KG1 (cell line): Measurements from ENCODE around the gene MATN4.
"Not testable (repeated sequence)": the region's sequence is repeated elsewhere in the genome, so short reads cannot be mapped to it uniquely, and the experiment has no call there.

Experiments used
- DNase-seq: peaks from one replicate; lab custom pipeline; 2025; lab: John Stamatoyannopoulos, UW

The MATN4 gene

GRCh38 chr20:45308117-45308778 is at the start of gene MATN4:
TSS of gene MATN4 (minus strand) at chr20:45308299. CDS start at chr20:45305582, 2,717 bp downstream.
- DNase-seq: no peak

DNA sequence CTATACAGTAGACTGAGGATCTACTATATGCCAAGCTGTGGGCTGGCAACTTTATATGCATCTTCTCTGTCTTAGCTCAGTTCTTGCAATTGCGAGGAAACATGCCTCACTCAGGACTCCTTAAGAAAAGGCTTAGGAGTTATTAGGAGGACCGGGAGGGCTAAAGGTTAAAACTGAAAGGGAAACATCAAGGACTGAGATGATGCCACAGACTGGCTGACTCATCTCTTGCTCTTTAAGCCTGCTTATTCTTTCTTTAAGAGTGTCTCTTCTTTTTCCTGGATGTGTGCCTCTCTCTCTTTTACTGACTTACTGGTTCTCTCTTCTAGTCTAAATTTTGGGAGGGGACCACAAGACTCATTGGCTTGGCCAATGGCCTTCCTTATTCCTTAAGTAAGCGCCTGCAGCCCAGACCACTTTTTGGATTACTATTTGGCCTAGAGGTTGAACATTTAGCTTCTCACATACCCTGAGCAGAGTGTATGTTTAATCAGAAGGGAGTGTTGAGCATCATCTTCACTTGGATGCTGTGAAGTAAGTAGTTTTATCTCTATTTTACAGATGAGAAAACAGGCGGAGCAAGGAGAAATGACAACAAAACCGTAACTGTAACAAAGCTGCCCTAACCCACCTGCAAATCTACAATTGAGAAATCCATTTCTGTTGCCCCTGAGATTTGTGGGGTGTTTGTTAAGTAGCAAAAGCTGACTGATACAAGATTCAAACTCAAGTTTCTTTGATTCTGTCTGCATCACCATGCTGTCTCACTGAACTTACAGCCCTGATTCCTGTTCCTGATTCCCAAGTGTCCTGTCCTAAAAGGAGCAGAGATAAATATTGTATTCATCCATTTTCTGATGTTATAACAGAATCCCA is 47.3 kb upstream of the MATN4 start:
- DNase-seq: no peak

DNA sequence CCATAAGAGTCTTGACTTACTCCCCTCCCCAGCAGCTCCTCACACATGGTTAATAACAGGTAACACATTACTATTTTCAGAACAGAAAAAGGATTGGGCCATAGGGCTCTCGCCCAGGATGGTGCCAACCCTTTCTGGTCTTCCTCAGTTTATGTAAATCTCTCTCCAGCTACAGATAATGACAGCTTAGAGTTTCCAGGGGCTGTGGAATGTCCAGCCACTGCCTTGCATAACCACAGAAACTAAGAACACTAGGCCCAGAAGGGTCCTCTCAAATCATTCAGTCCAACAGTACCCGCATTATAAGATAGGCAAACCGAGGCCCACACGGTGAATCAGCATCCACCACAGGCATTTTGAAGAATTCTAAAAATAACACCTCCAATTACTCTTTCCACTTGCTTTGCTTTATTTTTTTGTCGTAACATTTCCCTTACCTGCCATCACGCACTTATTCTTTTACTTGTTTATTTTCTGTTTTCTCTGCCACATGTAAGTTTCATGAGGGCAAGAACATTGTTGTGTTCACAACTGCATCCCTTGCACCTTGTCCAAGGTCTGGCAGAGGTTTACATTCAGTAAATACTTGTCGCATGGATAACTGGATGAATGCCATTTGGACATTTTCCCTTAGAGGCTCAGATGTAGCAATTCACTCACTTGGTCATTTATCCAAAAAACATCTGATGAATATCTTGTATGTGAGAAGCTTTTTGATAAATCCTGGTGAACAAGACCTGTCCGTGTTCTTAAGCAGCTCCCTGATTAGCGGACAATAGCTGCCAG is 46.5 kb upstream of the MATN4 start:
- DNase-seq: no peak

DNA sequence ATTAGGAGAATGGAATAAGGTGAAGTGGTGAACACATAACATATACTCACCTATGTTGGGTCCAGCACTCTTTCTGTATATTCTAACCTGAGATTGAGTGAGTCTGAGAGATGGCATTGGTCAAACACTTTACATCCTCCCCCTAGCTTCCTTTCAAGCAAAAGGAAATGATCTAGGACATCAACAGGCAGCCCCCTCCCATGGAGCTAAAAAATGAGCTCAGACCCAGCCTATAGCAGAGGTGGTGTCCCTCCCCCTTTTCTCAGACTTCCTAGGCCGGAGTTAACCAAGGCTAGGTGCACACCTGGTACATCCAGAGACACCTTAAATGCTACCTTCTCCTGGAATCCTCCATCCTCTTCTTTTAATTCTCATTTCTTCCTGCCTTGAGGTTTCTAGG is 45.6 kb upstream of the MATN4 start:
- DNase-seq: no peak

DNA sequence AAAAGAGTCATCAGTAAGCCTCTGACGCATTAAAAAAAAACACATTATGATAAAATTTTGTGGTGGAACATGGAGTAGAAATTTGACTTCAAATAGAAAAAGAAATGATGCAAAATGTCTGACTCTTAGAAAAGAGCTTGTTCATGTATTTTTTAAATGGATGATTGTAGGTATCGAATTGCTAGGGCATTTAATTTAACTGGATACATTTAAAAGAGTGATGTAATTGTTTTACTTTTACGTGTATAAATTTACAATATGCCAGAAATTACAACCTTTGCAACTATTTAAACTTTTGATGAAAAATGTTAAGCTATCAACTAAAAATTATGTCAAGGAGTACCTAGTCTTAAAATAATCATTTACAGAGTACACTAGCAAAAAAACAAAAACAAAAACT is 44.6 kb upstream of the MATN4 start:
- no peak for DNase-seq

DNA sequence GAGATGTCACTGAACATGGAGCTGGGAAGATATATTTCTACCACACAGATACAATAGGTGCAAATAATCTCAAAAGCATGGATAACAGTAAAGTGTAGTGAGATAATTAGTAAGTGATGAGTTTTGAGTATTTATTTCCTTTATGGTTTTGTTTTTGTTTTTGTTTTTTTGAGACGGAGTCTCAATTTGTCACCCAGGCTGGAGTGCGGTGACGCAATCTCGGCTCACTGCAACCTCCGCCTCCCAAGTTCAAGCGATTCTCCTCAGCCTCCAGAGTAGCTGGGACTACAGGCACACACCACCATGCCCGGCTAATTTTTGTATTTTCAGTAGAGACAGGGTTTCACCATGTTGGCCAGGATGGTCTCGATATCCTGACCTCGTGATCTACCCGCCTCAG is 42.7 kb upstream of the MATN4 start:
- DNase-seq: not testable (repeated sequence)

DNA sequence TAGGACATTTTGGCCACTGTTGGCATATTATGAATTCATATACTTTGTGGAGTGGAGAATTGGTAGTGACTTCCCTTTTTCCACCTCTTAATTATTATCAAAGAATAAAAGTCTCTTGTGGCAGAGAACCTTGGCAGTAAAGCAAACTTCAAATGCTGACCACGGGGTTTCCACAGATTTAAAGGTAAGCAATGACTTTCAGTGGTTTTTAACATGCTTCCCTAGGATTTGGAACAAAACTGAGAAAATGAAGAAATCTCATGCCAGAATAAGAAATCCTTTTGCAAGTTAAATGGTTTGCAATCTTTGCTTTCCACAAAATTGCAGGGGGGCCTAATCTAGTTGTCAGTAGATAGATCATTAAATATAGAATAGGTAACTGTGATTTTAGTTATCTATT is 42.1 kb upstream of the MATN4 start:
- no peak for DNase-seq

DNA sequence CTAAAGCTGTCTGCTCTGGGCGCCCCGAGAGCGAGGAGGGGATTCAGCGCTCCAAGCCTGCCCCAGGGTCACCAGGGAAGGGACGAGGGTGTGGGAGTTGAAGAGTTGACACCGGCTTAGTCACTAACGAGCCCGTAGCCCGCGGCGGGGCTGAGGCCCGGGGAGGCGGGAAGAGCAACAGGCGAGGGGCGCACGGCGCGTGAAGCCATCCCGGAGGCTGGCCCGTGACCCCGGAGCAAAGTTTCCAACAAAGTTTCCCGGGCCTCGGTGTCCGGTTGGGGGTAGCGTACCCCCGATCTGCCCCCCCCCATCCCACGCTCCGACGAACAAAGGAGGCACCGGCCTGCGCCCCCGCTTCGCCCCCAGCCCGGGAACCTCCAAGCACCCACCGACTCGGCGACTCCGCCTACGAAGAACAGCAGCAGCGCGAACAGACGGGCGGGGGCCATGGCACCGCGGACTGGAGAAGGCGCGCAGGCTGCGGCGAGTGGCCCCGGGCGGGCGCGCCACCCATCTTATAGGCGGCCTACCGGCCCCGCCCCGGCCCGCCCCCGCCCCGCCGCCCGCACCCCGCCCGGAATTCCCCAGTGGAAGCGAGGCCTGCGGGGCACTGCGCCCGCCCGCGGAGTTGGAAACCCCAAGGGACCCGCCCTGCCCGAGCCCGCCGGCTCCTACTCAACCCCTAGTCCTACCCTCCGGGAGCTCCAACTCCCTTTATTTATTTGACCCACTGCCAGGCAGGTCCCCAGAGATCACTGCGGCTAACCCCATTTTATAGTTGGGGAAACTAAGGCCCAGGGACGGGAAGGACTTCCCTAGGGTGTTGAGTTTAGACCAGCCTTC is 40.1 kb upstream of the MATN4 start, which contains the start of gene SDC4:
Gene SDC4 (minus strand): TSS at position 489 of the 843 bp plus-strand sequence. CDS start 40 bp downstream, at position 449.
- no peak for DNase-seq

DNA sequence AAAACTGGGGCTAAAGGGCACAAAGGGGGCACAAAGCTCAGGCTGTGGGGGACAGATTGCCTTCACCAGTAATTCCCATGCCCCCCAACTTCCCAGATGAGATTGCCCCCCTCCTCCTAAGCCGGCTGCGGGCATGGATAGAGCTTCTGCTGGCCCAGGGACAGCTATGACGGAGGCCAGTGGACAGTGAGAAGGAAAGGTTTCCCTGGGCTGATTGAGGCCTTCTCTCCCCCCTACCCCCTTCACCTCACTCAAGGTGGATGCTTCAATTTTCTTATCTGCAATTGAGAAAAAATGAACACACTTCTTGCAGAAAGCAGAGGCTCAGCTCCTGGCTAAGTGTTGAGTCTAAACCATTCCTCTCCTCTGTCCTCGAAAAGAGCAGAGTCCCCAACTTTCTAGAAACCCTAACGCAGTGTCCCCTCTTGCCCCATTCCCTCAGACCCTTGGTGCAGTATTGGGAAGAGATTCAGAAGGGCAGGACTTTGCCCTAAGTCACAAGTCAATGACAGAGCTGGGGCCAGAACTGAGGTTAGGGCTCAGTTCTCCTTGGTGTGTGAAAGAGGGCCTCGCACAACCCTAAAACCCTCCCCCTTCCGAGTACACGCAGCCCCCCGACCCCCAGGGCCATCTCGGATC is 39.3 kb upstream of the MATN4 start:
- DNase-seq: no peak

GRCh38 chr20:45346851-45347250 is 38.8 kb upstream of the MATN4 start:
- no peak for DNase-seq

- peak; percentile 16 for DNase-seq
Observed at GRCh38 chr20:45346291-45346718, 38.2 kb upstream of the MATN4 start.

DNA sequence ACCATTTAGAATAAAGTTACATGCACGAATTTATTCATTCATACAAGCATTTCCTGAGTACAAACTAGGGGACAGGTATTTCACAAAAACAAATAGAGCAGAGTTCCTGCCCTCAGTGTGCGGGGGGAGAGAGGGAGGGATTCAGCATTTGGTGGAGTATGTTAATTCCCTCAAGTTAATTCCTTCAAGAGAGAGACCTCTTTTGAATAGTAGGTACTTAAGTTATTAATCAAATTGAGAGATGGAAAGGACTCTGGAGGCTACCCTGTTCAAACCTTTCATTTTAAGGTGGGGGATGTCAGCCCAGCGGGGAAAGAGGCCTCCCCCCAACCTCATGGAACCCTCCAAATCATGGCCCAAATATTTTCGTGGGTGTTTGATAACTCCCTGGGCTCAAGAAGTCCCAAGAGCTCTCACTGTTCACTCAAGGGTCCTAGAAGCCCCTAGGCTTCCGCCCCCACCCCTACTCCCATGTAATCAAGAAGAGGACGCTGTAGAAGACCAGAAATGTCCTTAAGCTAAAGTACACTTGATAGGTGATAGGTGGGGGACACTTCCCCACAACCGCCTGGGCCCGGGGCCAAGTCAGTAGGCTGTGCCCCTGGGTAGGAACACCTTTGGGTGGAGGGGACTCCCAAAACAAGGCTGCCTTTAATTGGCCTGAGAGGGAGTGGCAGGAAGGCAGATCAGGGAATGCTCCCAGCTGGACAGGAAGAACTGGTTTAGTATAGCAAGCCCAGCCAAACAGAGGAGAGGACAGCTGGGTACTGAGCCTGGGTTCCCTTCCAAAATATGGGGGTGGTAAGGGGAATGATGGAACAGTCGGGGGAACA is 37.2 kb upstream of the MATN4 start:
- no peak for DNase-seq

DNA sequence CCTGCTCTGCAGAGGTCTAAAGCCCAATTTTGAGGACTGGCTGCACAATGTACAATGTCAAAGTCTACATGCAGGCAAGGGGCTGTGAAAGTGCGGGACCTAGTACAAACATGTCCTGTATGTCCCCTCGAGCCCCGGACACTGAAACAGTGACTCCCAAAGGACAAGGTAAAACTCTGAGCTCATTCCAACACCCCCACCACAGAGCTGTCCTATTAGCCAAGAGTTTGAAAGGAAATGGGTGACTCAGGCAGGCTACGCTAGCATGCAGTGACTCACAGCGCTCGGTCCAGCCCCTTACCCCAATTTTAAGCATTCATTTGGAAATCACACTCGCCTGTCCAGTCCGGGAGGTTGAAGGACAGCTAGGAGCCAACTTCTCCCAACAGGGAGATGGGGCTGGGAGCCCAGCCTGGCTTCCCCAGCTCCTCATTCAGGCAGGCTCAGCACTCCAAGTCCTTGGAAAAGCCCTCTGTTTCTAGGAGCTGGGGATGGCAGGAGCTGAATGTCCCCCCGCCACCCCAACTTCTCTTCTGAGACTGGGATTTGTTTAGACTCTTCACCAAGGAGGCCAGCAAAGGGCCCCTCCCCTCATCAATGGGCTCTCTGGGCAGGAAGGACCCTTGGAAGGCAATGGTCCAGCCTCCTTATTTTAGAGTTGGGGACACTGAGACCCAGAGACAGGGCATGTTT is 36.2 kb upstream of the MATN4 start:
- DNase-seq: no peak

DNA sequence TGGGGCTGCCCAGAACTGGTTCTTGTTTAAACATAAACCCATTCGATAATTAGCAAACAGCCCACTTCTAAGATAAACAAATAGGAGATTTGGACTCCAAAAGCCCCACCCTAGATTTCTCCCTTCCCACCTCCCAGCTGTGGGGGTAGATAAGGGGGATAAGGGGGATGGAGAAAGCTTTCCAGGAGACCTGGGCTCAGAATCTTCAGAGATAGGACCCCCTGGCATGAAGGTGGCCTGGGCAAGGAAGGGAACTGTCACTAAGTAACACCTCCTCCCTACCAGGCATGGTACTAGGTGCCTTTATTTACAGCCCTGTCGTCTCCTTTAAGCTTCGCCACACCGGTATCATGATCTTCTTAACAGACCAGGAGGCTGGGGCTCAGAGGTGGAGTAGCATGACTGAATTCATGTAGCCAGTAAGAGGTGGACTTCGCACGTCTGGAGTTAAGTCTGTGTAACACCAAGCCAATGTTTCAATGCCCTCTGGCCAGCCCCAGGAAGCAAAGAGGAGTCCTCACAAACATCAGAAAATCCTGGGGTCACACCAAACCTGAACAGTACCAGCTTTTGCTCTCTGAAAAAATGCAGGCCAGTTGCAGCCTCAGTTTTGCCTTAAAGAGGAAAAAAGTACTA is 35.6 kb upstream of the MATN4 start:
- no peak for DNase-seq

- DNase-seq: no peak
Observed at GRCh38 chr20:45342855-45343531, 34.9 kb upstream of the MATN4 start.

DNA sequence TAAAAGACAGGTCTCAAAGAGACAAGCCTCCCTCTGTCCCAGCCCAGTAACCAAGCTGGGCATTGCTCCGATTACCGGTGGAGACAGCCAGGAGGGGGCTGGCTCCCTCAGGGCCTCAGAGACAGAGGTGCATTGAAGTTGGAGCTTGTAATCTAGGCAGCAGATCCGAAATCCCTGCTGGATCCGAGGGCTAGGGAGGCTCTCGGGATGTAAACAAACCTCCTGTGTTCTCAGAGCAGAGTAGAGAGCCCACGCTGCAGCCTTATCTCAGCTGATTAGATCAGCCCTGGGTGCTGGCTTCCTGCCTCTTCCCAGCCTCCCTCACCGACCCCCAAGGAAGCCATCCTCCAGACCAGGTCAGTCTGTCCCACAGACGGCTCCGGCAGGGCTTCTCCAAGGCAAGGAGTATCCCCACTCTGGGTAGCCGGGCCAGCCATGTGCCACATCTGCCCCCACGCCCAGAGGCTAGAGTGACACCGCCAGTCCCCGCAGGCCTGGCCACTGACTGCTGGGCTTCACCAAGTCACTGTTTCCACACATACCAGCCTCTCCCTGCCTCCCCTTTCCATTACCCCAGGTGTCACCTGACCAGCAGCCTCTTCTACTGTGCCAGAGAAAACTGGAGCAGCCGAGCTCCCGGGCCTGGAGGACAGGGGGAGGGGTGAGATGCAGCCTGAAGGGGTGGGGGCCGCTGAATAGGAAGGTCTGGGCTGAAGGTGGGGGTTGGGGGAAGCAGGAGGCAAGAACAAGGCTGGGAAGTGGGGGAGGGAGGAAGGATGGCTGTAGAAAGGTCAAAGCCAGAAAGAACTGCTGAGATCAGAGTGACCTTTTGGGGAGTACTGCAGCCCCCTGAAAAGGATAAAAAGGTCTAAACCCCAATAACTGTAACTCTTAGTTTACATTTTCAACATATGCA is 34.1 kb upstream of the MATN4 start:
- DNase-seq: no peak

- DNase-seq: no peak
Observed at GRCh38 chr20:45341579-45341938, 33.5 kb upstream of the MATN4 start.
